Endothelial cell of umbilical vein (primary cell): Measurements from ENCODE around the gene CACNA2D1. TPM values are rescaled to one million over a fixed set of nuclear protein-coding genes. Genes with fewer than 3 reads are reported as not detected.

Experiments used
- BruUV-seq: library from RNA; stranded (reverse); fragments of 400-500 nt; replicated peaks from 2 replicates; lab custom pipeline; 2021; lab: Mats Ljungman, UMichigan
- CTCF ChIA-PET: fragments of 300-600, 350-600 bp; sonication (Branson Sonifier 250); formaldehyde crosslinking; loops from one replicate; lab custom pipeline; 2021; ENCODE audit warnings: antibody characterized with exemption, inconsistent platforms; lab: Charles Lee
- POLR2A ChIA-PET: fragments of 300-600, 350-600 bp; sonication (Branson Sonifier 250); formaldehyde crosslinking; loops from one replicate; lab custom pipeline; 2021; ENCODE audit warnings: antibody characterized with exemption, inconsistent platforms; lab: Charles Lee
- DNase-seq: peaks from one replicate; pipeline ENCODE4 v3.0.0-alpha.2; 2011; ENCODE audit warnings: low read depth, low spot score
- FAIRE-seq: peaks from 2 replicates; lab custom pipeline; 2011; peaks lifted over from hg19 to GRCh38; lab: Jason Lieb, UNC
- H2AFZ ChIP-seq: 2 replicates; pipeline ENCODE4 v1.6.0; 2012; ENCODE audit warnings: low read depth, low read length, control low read depth, inconsistent platforms
- H3K27ac ChIP-seq: 2 replicates; pipeline ENCODE4 v1.5.1; 2011; ENCODE audit warnings: low read depth, mild to moderate bottlenecking, control low read depth, low read length, moderate library complexity; ENCODE audit not compliant: insufficient read depth
- H3K27me3 ChIP-seq, 2 experiments: 2 replicates each; pipeline versions ENCODE4 v1.6.0 to v1.6.1; 2011; ENCODE audit warnings: low read length in 2 of 2, mixed read lengths in 1 of 2; ENCODE audit not compliant: control insufficient read depth in 2 of 2, insufficient read depth in 2 of 2
- H3K36me3 ChIP-seq, 2 experiments: 2 replicates in 1 of 2; 3 replicates in 1 of 2; pipeline ENCODE4 v1.5.1; 2011; ENCODE audit warnings: low read length in 2 of 2, mild to moderate bottlenecking in 1 of 2, moderate library complexity in 1 of 2; ENCODE audit not compliant: control insufficient read depth in 2 of 2, insufficient read depth in 2 of 2; ENCODE audit errors: extremely low read depth in 1 of 2
- H3K4me1 ChIP-seq: 3 replicates; pipeline ENCODE4 v1.5.1; 2011; ENCODE audit warnings: mild to moderate bottlenecking, low read length; ENCODE audit not compliant: control insufficient read depth, insufficient read depth; ENCODE audit errors: extremely low read depth
- H3K4me2 ChIP-seq: 2 replicates; pipeline ENCODE4 v1.6.1; 2011; ENCODE audit warnings: low read length, control low read depth, mixed read lengths; ENCODE audit not compliant: insufficient read depth
- H3K4me3 ChIP-seq, 3 experiments: fragments of 200-600 bp in 1 of 3; sonication (generic), shearing (Covaris generic) in 1 of 3; replicated peaks in 1 of 3; 2 replicates each; pipeline ENCODE4 v1.5.1; 2011 to 2016; ENCODE audit warnings: control low read depth in 3 of 3, low read length in 3 of 3, mild to moderate bottlenecking in 2 of 3, inconsistent platforms in 1 of 3, low read depth in 1 of 3, moderate library complexity in 1 of 3; ENCODE audit not compliant: insufficient read depth in 1 of 3
- H3K79me2 ChIP-seq: 2 replicates; pipeline ENCODE4 v1.6.0; 2012; ENCODE audit warnings: low read length, inconsistent platforms; ENCODE audit not compliant: control insufficient read depth, insufficient read depth
- H3K9ac ChIP-seq: replicated peaks from 2 replicates; pipeline ENCODE3; 2011; ENCODE audit warnings: low read length, control low read depth; ENCODE audit not compliant: insufficient read depth; ENCODE audit errors: extremely low read depth
- H3K9me1 ChIP-seq: replicated peaks from 3 replicates; pipeline ENCODE4 v1.6.0; 2011; ENCODE audit warnings: mild to moderate bottlenecking, low read length; ENCODE audit not compliant: control insufficient read depth, insufficient read depth; ENCODE audit errors: extremely low read depth
- H3K9me3 ChIP-seq: replicated peaks from 2 replicates; pipeline ENCODE4 v1.5.1; 2012; ENCODE audit warnings: low read length, inconsistent platforms; ENCODE audit not compliant: control insufficient read depth, insufficient read depth
- H4K20me1 ChIP-seq: replicated peaks from 2 replicates; pipeline ENCODE3; 2011; ENCODE audit warnings: mild to moderate bottlenecking, low read length; ENCODE audit not compliant: control insufficient read depth, insufficient read depth; ENCODE audit errors: extremely low read depth
- EZH2 ChIP-seq: IDR thresholded peaks from 2 replicates; pipeline ENCODE4 v1.6.1; 2012; ENCODE audit warnings: borderline replicate concordance, low read depth, mild to moderate bottlenecking, moderate library complexity, low read length, inconsistent platforms; ENCODE audit not compliant: severe bottlenecking
- GATA2 ChIP-seq: IDR thresholded peaks from 2 replicates; pipeline ENCODE4 v1.7.0; 2011; ENCODE audit warnings: low read depth, mild to moderate bottlenecking, moderate library complexity, mixed read lengths, low read length; ENCODE audit not compliant: insufficient read length, insufficient read depth
- JUN ChIP-seq: IDR thresholded peaks from 2 replicates; pipeline ENCODE4 v1.6.1; 2011; ENCODE audit warnings: borderline replicate concordance, low read depth; ENCODE audit not compliant: insufficient read length, insufficient read depth
- POLR2A ChIP-seq: IDR thresholded peaks from 2 replicates; pipeline ENCODE4 v1.6.1; 2012; ENCODE audit warnings: low read depth, mild to moderate bottlenecking, control low read depth, low read length
- POLR2AphosphoS5 ChIP-seq: IDR thresholded peaks from 2 replicates; pipeline ENCODE4 v1.6.1; 2012; ENCODE audit warnings: low read depth, mild to moderate bottlenecking, control low read depth, low read length, moderate library complexity; ENCODE audit not compliant: insufficient read depth
- dilution Hi-C: fragments of 300-500 bp; cut with MboI; formaldehyde crosslinking; loops from one replicate; pipeline ENCODE4 v1.15.0; 2019; ENCODE audit warnings: low sequenced_read_pairs; ENCODE audit not compliant: extremely low pct_ligation_motif_present
- intact Hi-C: fragments of 100-400 bp; cut with micrococcal nuclease; formaldehyde crosslinking; loops from one replicate; pipeline ENCODE4 v1.10.0; 2022
- polyA plus RNA-seq, 4 experiments: library from polyadenylated mRNA; depleted of rRNA in 3 of 4; stranded (reverse) in 3 of 4; unstranded in 1 of 4; fragments of >200 nt; gene quantifications; 2 replicates each; pipeline versions ENCODE4 v1.2.1 to v1.2.3, GENCODE V29; 2011 to 2012; ENCODE audit warnings: missing spikeins in 1 of 4
- total RNA-seq: library from RNA; stranded (reverse); gene quantifications from 2 replicates; pipeline ENCODE4 v1.2.3, GENCODE V29; 2021
- TF ChIP-seq, protein P1 (sequence below): IDR thresholded peaks from 2 replicates; pipeline ENCODE4 v1.6.1; 2011; ENCODE audit not compliant: insufficient read depth, insufficient read length

Gene CACNA2D1
- total and polyA plus RNA-seq, 2 donors (not counting 3 experiments of a cell fraction or from before 2014, with no cell fraction given) = 4.1 to 38.6 TPM

DNA sequence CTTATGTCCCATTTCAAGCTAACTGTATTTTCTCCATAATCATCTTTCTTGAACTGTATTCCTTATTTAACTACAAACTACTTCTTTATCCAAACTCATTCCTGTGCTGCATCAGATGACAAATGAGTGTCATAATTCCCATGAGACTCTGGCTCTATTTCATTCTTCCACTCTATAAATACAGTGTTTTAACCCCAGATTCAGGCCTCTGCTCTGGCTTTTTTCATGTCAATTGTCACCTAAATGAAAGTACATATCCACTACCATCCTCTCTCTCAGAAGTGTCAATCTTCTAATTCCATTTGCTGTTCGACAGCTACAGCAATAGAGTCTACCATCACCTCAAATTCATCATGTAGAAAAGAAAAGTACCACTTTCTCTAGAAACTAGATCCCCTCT is 172.7 kb downstream of the CACNA2D1 start:
- FAIRE-seq (no peak), DNase-seq (no peak)
- Histone ChIP-seq H3K9me1 (no peaks in the 10 kb centered on the region), H4K20me1 (no peaks in the 10 kb centered on the region), H3K9ac (no peak overlapping the region), H3K4me2 (no peak overlapping the region), H3K27ac (no peak overlapping the region), H2AFZ (no peak overlapping the region), H3K36me3 (no peaks in the 10 kb centered on the region), H3K4me1 (peaks cover 3% of the 10 kb centered on the region), H3K79me2 (no peaks in the 10 kb centered on the region), H3K27me3 (no peaks in the 10 kb centered on the region), H3K9me3 (no peaks in the 10 kb centered on the region), H3K4me3 (no peak overlapping the region)
- BruUV-seq = no TSS peak
- intact Hi-C loops (no loop called here), dilution Hi-C loops (no loop called here)
- TF ChIP-seq POLR2A (no peak), POLR2AphosphoS5 (no peak), GATA2 (no peak), EZH2 (no peak)
- TF ChIP-seq, protein P1, sequence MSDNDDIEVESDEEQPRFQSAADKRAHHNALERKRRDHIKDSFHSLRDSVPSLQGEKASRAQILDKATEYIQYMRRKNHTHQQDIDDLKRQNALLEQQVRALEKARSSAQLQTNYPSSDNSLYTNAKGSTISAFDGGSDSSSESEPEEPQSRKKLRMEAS = no peak
- CTCF ChIA-PET = no interaction called here
- POLR2A ChIA-PET = no interaction called here

- no peaks in the 10 kb centered on the region for H3K79me2 ChIP-seq
- intact Hi-C loops (no loop called here), dilution Hi-C loops (no loop called here)
- BruUV-seq = no TSS peak
- peaks cover 3% of the 10 kb centered on the region for H3K4me1 ChIP-seq
- DNase-seq = no peak
- H3K4me2 ChIP-seq = no peak overlapping the region
- H2AFZ ChIP-seq = no peak overlapping the region
- no peak overlapping the region for H3K9ac ChIP-seq
- H3K9me3 ChIP-seq = no peaks in the 10 kb centered on the region
- TF ChIP-seq GATA2 = no peak
- TF ChIP-seq JUN = no peak
- no peaks in the 10 kb centered on the region for H3K27me3 ChIP-seq
- POLR2A ChIA-PET = no interaction called here
- H3K4me3 ChIP-seq = no peak overlapping the region
- no peaks in the 10 kb centered on the region for H4K20me1 ChIP-seq
- CTCF ChIA-PET = no interaction called here
- H3K9me1 ChIP-seq = no peaks in the 10 kb centered on the region
- no peak overlapping the region for H3K27ac ChIP-seq
- FAIRE-seq = no peak
- no peaks in the 10 kb centered on the region for H3K36me3 ChIP-seq
Measured at GRCh38 chr7:82268632-82269031, 174.9 kb downstream of the CACNA2D1 start.
